OCI-LY1 (cell line): Measurements from ENCODE around the gene ERG28.

Experiments
- CTCF ChIP-seq: fragments of 200-600 bp; sonication (generic), shearing (Covaris generic); IDR thresholded peaks from 2 replicates; pipeline ENCODE4 v1.5.1; 2017; ENCODE audit warnings: mild to moderate bottlenecking, antibody characterized with exemption, low read length, moderate library complexity, mixed read lengths
- EZH2 ChIP-seq: fragments of 200-600 bp; sonication (generic), shearing (Covaris generic); IDR thresholded peaks from 2 replicates; pipeline ENCODE4 v1.8.0; 2017; ENCODE audit warnings: borderline replicate concordance, mixed run types, mild to moderate bottlenecking, antibody characterized with exemption, low read length, moderate library complexity, mixed read lengths

GRCh38 chr14:75646762-75647161, 13.9 kb downstream of the ERG28 start:
- TF ChIP-seq EZH2 (no peak), CTCF (no peak)
